Endothelial cell of hepatic sinusoid (primary cell): Measurements from ENCODE around the gene BRCC3.
"Not testable (repeated sequence)": the region's sequence is repeated elsewhere in the genome, so short reads cannot be mapped to it uniquely, and the experiment has no call there.

ENCODE experiments used
- in situ Hi-C: cut with HindIII; loops from 2 replicates; pipeline ENCODE4 v1.10.0; 2017; ENCODE audit warnings: low sequenced_read_pairs

The BRCC3 gene

DNA sequence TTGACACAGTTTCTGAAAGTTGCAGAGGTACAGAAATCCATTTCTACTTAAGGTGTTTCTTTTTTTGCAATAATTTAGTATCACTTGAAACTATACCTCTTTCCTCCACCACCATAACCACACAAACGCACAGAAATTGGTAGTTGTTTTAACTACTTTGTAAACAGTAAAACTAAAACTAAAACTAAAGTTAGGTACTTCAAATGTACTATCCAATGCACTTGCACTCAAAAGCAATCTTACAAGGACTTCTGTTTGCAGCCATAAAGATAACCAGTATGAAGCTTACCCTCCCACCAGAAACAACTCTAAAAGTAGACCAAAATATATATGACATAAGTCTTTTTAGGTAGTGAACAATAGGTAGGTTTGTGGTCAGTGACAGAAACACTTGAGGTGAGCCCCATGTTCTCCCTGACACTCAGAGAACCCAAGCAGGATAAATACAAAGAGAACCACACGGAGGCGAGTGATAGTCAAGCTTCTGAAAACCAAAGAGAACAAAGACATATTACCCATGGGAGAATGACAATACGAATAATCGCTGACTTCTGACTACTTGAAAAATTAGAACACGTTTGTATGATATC lies 72.7 kb downstream of the BRCC3 start:
- in situ Hi-C loops, result no loop called here

DNA sequence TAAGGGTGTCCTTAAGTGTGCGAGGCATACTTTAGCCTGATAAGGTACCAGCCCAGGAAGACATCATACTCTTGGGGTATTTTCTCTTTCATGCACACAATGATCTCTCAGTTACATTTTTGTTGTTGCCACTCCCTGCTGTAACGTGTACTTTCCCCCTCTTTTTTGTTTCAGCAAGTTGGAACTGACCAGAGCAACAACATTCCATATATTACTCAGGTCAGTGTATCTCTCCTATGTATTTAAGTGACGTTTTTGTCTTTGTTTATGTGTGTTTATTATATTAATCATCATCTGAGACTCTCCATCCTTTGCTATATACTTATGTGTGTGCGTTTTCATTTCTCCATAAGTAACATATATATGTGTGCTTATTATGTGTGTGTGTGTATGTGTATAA lies 73.6 kb downstream of the BRCC3 start:
- in situ Hi-C loops, result no loop called here

DNA sequence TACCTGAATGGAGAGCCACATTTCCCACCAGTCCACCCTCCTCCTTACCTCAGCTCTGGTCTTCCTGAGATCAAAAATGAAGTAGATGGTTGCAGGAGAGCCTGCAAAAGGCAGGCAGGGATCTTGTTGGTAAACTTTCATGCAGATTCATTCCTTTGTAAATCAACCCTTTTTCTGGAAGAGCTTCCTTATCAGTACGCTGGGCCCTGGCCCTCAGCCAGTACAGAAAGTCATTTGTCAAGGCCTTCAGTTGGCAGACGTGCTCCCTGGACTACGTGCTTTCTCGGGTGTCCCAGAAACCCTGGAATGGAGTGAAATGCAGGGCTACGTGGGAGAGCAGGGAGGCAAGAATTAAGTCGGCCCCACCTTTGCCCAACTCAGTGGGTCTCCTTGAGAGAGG lies 76.3 kb downstream of the BRCC3 start:
- in situ Hi-C loops, result not testable (repeated sequence)

DNA sequence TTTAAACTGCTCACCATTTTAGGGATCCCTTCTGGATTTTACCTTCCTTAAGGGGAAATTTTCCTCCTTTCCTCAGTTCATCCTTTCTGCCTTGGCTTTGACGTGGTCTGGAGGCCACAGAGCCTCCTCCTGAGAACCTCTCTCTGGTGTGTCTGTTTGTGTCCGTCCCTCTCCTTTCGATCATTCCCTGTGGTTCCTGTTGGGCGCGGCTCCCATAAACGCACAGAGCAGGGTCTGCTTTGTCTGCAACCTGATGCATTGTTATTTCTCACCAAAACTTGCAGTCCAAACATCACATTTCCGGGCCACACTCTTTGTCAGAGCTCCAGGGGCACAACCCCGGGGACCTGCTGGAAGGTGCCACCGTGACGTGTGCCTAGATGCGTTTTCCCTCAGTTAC lies 76.9 kb downstream of the BRCC3 start:
- in situ Hi-C loops, result not testable (repeated sequence)

DNA sequence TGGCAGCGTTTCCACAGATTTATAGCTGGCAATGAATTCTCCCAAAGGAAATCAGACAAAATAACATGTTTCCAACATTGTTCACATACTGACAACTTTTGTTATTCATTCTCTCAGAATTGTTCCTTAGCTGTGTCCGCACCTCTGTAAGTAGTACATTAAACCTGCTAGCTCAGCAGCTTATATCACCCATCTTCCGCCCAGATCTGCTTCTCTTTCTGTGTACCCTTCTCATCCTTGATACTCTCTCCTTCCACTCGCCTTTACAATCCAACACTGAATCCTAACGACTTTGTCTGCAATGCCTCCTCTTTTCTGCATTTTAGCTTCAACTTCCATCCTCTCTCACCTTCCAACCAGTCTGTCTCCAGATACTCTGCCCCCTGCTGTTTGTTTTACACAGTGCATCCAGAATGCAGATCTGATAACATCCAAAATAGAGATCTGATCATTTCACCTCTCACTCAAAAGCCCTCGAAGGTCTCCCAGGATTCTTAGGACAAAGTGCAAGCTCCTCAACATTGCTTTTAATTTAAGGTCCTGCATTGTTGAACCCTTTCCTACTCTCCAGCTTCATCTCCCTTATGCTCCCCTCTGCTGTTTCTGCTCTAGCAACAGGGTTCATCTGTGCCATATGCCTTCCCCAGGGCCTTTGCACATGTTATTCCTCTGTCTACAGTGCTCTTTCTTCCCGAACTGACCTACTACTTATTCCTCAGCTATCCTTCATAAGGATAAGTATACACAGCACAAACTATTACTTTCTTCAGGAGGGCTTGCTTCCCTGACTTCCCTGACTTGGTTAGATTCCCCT lies 77.6 kb downstream of the BRCC3 start:
- in situ Hi-C loops, result no loop called here

DNA sequence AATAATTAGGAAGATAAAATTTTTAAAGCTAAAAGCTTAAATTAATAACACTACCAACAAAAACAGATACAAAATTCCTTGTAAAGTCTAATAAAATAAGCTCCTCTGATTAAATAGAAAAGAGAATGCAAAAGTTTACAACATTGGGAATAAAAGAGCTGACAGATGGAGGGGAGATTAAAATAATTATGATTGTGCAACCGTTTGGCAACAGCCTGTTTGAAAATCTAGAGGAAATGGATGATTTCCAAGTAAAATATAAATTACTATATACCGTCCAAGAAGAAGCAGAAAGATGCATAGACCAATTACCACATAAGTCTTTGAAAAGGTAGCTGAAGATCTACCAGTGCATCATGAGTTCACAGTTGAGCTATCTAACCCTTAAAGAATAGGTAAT lies 98.6 kb downstream of the BRCC3 start:
- in situ Hi-C loops, result no loop called here
